HEK293 (cell line): ENCODE data around the gene PKNOX2.

ENCODE experiments used
- CTCF ChIA-PET: fragments of 350-600 bp; formaldehyde crosslinking; extraction: SDS; loops from one replicate; lab custom pipeline; 2021; ENCODE audit warnings: antibody characterized with exemption; lab: Yijun Ruan, JAX
- POLR2A ChIA-PET: fragments of 300-600 bp; formaldehyde crosslinking; extraction: SDS; loops from one replicate; lab custom pipeline; 2020; ENCODE audit warnings: antibody characterized with exemption, inconsistent platforms; lab: Yijun Ruan, JAX
- H3K27ac ChIP-seq: fragments of 200-500 bp; sonication (Bioruptor generic); 2 replicates; pipeline ENCODE4 v1.5.1; 2014; ENCODE audit warnings: low read depth, low read length, control low read depth, inconsistent platforms; ENCODE audit errors: extremely low read depth
- H3K36me3 ChIP-seq, 2 experiments: fragments of 200-500 bp in 1 of 2; sonication (Bioruptor generic) in 1 of 2; 1 replicate in 1 of 2; 2 replicates in 1 of 2; pipeline ENCODE4 v1.5.1; 2014 to 2017; ENCODE audit warnings: inconsistent platforms in 2 of 2, low read length in 2 of 2; ENCODE audit not compliant: control insufficient read depth in 2 of 2, insufficient read depth in 1 of 2
- H3K4me1 ChIP-seq: fragments of 200-500 bp; sonication (Bioruptor generic); 2 replicates; pipeline ENCODE4 v1.5.1; 2014; ENCODE audit warnings: mild to moderate bottlenecking, low read length, inconsistent platforms; ENCODE audit not compliant: control insufficient read depth, insufficient read depth
- H3K4me3 ChIP-seq: 2 replicates; pipeline ENCODE4 v1.5.1; 2011; ENCODE audit warnings: low read depth, mild to moderate bottlenecking, control low read depth, low read length, moderate library complexity
- H3K9me3 ChIP-seq: fragments of 200-500 bp; sonication (Bioruptor generic); 2 replicates; pipeline ENCODE4 v1.5.1; 2014; ENCODE audit warnings: low read depth, low read length, inconsistent platforms; ENCODE audit not compliant: control insufficient read depth, insufficient read depth
- GLI2 ChIP-seq: fragments of 450-650 bp; formaldehyde crosslinking; IDR thresholded peaks from 2 replicates; pipeline ENCODE4; 2017; ENCODE audit warnings: missing biosample characterization, missing genetic modification characterization, low read depth, borderline replicate concordance
- HIC1 ChIP-seq: fragments of 450-650 bp; formaldehyde crosslinking; IDR thresholded peaks from 2 replicates; pipeline ENCODE4 v1.5.1; 2016; ENCODE audit warnings: missing biosample characterization, missing genetic modification characterization
- HOXC10 ChIP-seq: sonication (generic); formaldehyde crosslinking; IDR thresholded peaks from 2 replicates; pipeline ENCODE4 v1.8.1; 2023; ENCODE audit warnings: mild to moderate bottlenecking, missing genetic modification reagents
- HOXD13 ChIP-seq: sonication (generic); formaldehyde crosslinking; IDR thresholded peaks from 2 replicates; pipeline ENCODE4 v1.8.0; 2022; ENCODE audit warnings: missing genetic modification reagents, borderline replicate concordance
- PRDM4 ChIP-seq: fragments of 450-650 bp; formaldehyde crosslinking; IDR thresholded peaks from 2 replicates; pipeline ENCODE4 v1.5.1; 2017; ENCODE audit warnings: missing biosample characterization, missing genetic modification characterization
- ZBTB20 ChIP-seq: fragments of 450-650 bp; formaldehyde crosslinking; IDR thresholded peaks from 2 replicates; pipeline ENCODE4 v1.5.1; 2016; ENCODE audit warnings: missing biosample characterization, missing genetic modification characterization
- ZNF214 ChIP-seq: fragments of 450-650 bp; formaldehyde crosslinking; IDR thresholded peaks from 2 replicates; pipeline ENCODE4 v1.5.1; 2017; ENCODE audit warnings: missing biosample characterization, mild to moderate bottlenecking, missing genetic modification characterization, borderline replicate concordance
- ZNF26 ChIP-seq: fragments of 450-650 bp; formaldehyde crosslinking; IDR thresholded peaks from 2 replicates; pipeline ENCODE4 v1.5.1; 2016; ENCODE audit warnings: missing biosample characterization, missing genetic modification characterization
- ZNF350 ChIP-seq: fragments of 450-650 bp; formaldehyde crosslinking; IDR thresholded peaks from 2 replicates; pipeline ENCODE4 v1.5.0; 2017; ENCODE audit warnings: missing biosample characterization, mild to moderate bottlenecking, missing genetic modification characterization
- ZNF394 ChIP-seq: fragments of 450-650 bp; formaldehyde crosslinking; IDR thresholded peaks from 2 replicates; pipeline ENCODE4 v1.5.1; 2016; ENCODE audit warnings: missing biosample characterization, missing genetic modification characterization, mild to moderate bottlenecking, moderate library complexity, borderline replicate concordance
- ZNF473 ChIP-seq: fragments of 450-650 bp; formaldehyde crosslinking; IDR thresholded peaks from 2 replicates; pipeline ENCODE4 v1.5.1; 2017; ENCODE audit warnings: missing biosample characterization, missing genetic modification characterization
- ZNF514 ChIP-seq: fragments of 450-650 bp; formaldehyde crosslinking; IDR thresholded peaks from 2 replicates; pipeline ENCODE4 v1.5.1; 2016; ENCODE audit warnings: missing biosample characterization, missing genetic modification characterization
- ZNF530 ChIP-seq: fragments of 450-650 bp; formaldehyde crosslinking; IDR thresholded peaks from 2 replicates; pipeline ENCODE4 v1.5.1; 2016; ENCODE audit warnings: low read depth, missing biosample characterization, missing genetic modification characterization
- ZNF670 ChIP-seq: fragments of 450-650 bp; formaldehyde crosslinking; IDR thresholded peaks from 2 replicates; pipeline ENCODE4 v1.5.1; 2016; ENCODE audit warnings: missing biosample characterization, missing genetic modification characterization, low read depth
- ZNF747 ChIP-seq: fragments of 450-650 bp; formaldehyde crosslinking; IDR thresholded peaks from 2 replicates; pipeline ENCODE4 v1.5.1; 2016; ENCODE audit warnings: missing biosample characterization, missing genetic modification characterization
- ZNF76 ChIP-seq: fragments of 450-650 bp; formaldehyde crosslinking; IDR thresholded peaks from 2 replicates; pipeline ENCODE4; 2016; ENCODE audit warnings: low read depth, missing biosample characterization, missing genetic modification characterization, borderline replicate concordance
- ZNF777 ChIP-seq: fragments of 450-650 bp; formaldehyde crosslinking; IDR thresholded peaks from 2 replicates; pipeline ENCODE4 v1.5.1; 2017; ENCODE audit warnings: missing biosample characterization, missing genetic modification characterization, borderline replicate concordance

The PKNOX2 gene

DNA sequence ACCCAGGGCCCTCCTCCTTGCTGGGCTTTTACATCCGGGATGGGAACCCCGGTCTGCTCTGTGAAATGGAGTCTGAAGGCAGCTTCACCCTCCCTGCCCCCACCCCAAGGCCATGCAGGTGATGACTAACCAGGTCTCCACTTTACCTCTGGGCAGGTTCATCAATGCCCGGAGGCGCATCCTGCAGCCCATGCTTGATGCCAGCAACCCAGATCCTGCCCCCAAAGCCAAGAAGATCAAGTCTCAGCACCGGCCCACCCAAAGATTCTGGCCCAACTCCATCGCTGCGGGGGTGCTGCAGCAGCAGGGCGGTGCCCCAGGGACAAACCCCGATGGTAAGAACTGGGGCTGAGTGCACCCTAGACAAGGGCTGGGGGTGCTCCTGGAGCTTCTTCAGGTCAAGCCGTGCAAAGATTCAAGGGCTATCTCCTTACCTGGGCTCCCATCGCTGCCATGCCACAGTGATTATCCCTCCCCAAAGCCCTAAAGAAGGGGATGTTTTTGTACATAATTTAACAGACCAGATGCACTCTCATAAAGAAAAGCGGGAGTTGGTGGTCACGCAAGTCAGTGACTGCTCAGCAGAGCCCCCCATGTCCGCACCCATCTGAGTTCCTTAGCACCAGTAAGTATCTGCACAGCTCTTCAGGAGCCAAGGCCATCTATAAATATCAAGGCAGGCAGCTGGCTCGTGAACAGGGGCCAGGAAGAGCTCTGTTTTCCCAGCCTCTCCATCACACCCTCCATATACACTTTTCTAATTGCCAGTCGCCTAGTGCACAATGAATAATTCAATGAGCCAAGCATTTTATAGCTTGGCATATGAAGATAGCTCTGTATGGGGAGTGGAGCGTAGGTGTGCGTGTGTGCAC, 265.5 kb downstream of the PKNOX2 start:
- Histone ChIP-seq H3K9me3 (no peaks in the 10 kb centered on the region), H3K4me3 (no peak overlapping the region), H3K36me3 (peaks cover 0 to 18% of the 10 kb centered on the region in 2 experiments; a peak in 1 of 3 replicates), H3K27ac (no peak overlapping the region), H3K4me1 (no peaks in the 10 kb centered on the region)
- ChIA-PET POLR2A (interaction anchor here (0.5 kb wide), 1 partner anchor 24 kb away, joined by 4 read pairs; no protein-coding TSS in a partner anchor), CTCF (interaction anchor here (0.6 to 10.0 kb wide), 41 partner anchors 9 to 761 kb away, joined by 3 to 81 read pairs (median 3); no protein-coding TSS in a partner anchor)
- TF ChIP-seq PRDM4 (tag by site-specific recombination) = no peak
- no peak for TF ChIP-seq HOXD13
- no peak for TF ChIP-seq GLI2 (tag by site-specific recombination)
- no peak for TF ChIP-seq ZBTB20 (tag by site-specific recombination)
- no peak for TF ChIP-seq ZNF394
- no peak for TF ChIP-seq ZNF747 (tag by site-specific recombination)
- TF ChIP-seq ZNF777 (tag by site-specific recombination) = no peak
- no peak for TF ChIP-seq HIC1 (tag by site-specific recombination)
- TF ChIP-seq, all 188 proteins: peak for 0

DNA sequence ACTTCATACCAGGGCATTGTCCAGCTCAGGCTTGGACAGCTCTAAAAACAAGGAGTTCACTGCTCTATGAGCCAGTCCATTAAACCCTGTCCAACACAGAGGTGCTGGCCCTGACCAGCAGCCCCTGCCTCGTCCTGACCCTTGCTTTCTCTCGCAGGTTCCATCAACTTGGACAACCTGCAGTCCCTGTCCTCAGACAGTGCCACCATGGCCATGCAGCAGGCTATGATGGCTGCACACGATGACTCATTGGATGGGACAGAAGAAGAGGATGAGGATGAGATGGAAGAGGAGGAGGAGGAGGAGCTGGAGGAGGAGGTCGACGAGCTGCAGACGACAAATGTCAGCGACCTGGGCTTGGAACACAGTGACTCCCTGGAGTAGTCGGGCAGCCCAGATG, 266.5 kb downstream of the PKNOX2 start:
- Histone ChIP-seq H3K4me3 (no peak overlapping the region), H3K36me3 (peaks cover 0 to 18% of the 10 kb centered on the region in 2 experiments; a peak in 1 of 3 replicates), H3K27ac (no peak overlapping the region), H3K9me3 (no peaks in the 10 kb centered on the region), H3K4me1 (no peaks in the 10 kb centered on the region)
- TF ChIP-seq ZNF26 (tag by site-specific recombination) (no peak), ZNF76 (tag by site-specific recombination) (no peak), ZNF514 (tag by site-specific recombination) (no peak), ZNF473 (tag by site-specific recombination) (no peak), ZNF214 (tag by site-specific recombination) (no peak), ZNF350 (no peak), HOXC10 (CRISPR knock-in tag) (no peak), ZNF670 (tag by site-specific recombination) (no peak), ZNF530 (tag by site-specific recombination) (no peak)
- POLR2A ChIA-PET = no interaction called here
- CTCF ChIA-PET = interaction anchor here (0.6 to 10.0 kb wide), 19 partner anchors 8 to 755 kb away, joined by 3 to 81 read pairs (median 3); no protein-coding TSS in a partner anchor
